ENCODE measurements around the gene ATP2A2.

The ATP2A2 gene

GRCh38 chr12:110280779-110281548 is at the start of gene ATP2A2:
Gene ATP2A2 (plus strand): TSS chr12:110281247. CDS start chr12:110281790, 543 bp downstream.
- Histone ChIP-seq H3K4me1 (ENCODE audit: insufficient read depth, low read length) (peaks cover 28% of the 10 kb centered on the region), H3K36me3 (ENCODE audit: insufficient read depth, low read length) (peaks cover 11% of the 10 kb centered on the region; the same call in 1 of the 2 replicates), H3K9me3 (ENCODE audit: control insufficient read depth, insufficient read depth, low read length) (no peaks in the 10 kb centered on the region), H3K9ac (ENCODE audit: low read depth, low read length) (peak within 1 kb of the TSS; percentile 98)

- H3K9me3 ChIP-seq (ENCODE audit: control insufficient read depth, insufficient read depth, low read length), result no peaks in the 10 kb centered on the region
- no peak overlapping the region for H3K9ac ChIP-seq (ENCODE audit: low read depth, low read length)
- H3K36me3 ChIP-seq (ENCODE audit: insufficient read depth, low read length), result no peaks in the 10 kb centered on the region
- no peaks in the 10 kb centered on the region for H3K4me1 ChIP-seq (ENCODE audit: insufficient read depth, low read length)
Measured at GRCh38 chr12:110233212-110233903, 47.7 kb upstream of the ATP2A2 start.

- Histone ChIP-seq H3K9ac (ENCODE audit: low read depth, low read length) (no peak overlapping the region), H3K36me3 (ENCODE audit: insufficient read depth, low read length) (no peaks in the 10 kb centered on the region), H3K9me3 (ENCODE audit: control insufficient read depth, insufficient read depth, low read length) (no peaks in the 10 kb centered on the region), H3K4me1 (ENCODE audit: insufficient read depth, low read length) (no peaks in the 10 kb centered on the region)
Measured at GRCh38 chr12:110234331-110234751, 46.7 kb upstream of the ATP2A2 start.

DNA sequence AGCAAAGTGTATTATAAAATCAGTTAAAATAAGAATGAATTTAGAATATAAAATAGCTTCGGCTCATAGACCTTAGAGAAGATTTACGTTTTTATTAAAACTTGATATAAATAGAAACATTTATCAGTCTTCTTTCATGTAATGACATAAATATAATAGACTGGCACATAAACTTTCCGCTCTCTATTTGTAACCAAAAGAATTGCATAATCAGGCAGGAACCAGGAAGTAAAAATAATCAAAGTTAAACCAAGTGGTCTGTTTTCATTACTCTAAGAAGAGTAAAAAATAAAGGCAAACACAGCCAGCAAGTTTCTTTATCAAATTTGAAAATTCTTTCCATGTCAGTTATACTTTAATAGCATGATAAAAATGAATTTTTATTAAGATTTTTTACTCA is 46.3 kb upstream of the ATP2A2 start:
- no peak overlapping the region for H3K9ac ChIP-seq (ENCODE audit: low read depth, low read length)
- no peaks in the 10 kb centered on the region for H3K36me3 ChIP-seq (ENCODE audit: insufficient read depth, low read length)
- no peaks in the 10 kb centered on the region for H3K4me1 ChIP-seq (ENCODE audit: insufficient read depth, low read length)

GRCh38 chr12:110235383-110235782 is 45.7 kb upstream of the ATP2A2 start:
- no peaks in the 10 kb centered on the region for H3K9me3 ChIP-seq (ENCODE audit: control insufficient read depth, insufficient read depth, low read length)
- H3K4me1 ChIP-seq (ENCODE audit: insufficient read depth, low read length), result no peaks in the 10 kb centered on the region
- no peaks in the 10 kb centered on the region for H3K36me3 ChIP-seq (ENCODE audit: insufficient read depth, low read length)
- H3K9ac ChIP-seq (ENCODE audit: low read depth, low read length), result no peak overlapping the region

More for the DNA sequence above, 46.3 kb upstream of the ATP2A2 start:
- H3K9me3 ChIP-seq (ENCODE audit: control insufficient read depth, insufficient read depth, low read length), result no peaks in the 10 kb centered on the region

GRCh38 chr12:110243227-110243626 is 37.8 kb upstream of the ATP2A2 start:
- no peaks in the 10 kb centered on the region for H3K36me3 ChIP-seq (ENCODE audit: insufficient read depth, low read length)
- H3K4me1 ChIP-seq (ENCODE audit: insufficient read depth, low read length), result peaks cover 6% of the 10 kb centered on the region; the same call in 1 of the 2 replicates
- H3K9ac ChIP-seq (ENCODE audit: low read depth, low read length), result no peak overlapping the region
- H3K9me3 ChIP-seq (ENCODE audit: control insufficient read depth, insufficient read depth, low read length), result no peaks in the 10 kb centered on the region

DNA sequence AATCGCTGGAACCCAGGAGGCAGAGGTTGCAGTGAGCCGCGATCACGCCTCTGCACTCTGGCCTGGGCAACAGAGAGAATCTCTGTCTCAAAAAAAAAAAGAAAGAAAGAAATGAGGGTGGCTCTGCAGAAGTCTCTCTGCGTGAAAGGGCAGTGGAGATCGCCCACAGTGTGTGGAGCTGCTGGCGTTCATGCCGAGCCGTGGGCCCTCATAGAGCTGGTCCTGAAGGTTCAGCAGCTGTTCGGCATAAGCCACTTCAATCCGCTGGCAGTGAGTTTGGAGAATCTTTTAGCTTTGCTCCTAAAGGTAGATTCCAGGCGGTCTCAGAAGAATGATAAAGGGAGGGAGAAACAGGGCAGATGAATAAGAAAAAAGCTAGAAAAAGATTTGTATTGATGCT is 36.7 kb upstream of the ATP2A2 start:
- H3K9ac ChIP-seq (ENCODE audit: low read depth, low read length), result no peak overlapping the region
- H3K4me1 ChIP-seq (ENCODE audit: insufficient read depth, low read length), result peaks cover 6% of the 10 kb centered on the region; the same call in 1 of the 2 replicates
- H3K36me3 ChIP-seq (ENCODE audit: insufficient read depth, low read length), result no peaks in the 10 kb centered on the region
- H3K9me3 ChIP-seq (ENCODE audit: control insufficient read depth, insufficient read depth, low read length), result no peaks in the 10 kb centered on the region

DNA sequence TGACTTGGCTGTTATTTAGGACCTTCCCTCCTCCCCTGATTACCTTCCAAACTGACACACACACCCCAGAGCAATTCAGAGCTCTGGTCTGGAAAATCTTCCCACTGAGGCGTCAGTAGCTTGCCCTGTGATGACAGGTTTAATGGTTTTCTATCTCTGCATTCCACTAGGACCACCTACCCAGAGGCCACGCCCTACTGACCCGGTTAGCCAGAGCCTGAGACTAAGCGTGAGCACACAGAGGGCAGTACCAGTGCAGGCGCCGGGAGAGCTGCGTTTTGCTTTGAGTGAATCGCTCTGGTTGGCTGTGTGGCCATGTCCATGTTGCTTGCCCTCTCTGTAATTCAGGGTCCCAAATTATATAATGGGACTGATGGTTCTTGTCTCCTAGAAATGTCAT is 36.2 kb upstream of the ATP2A2 start:
- peaks cover 6% of the 10 kb centered on the region; the same call in 1 of the 2 replicates for H3K4me1 ChIP-seq (ENCODE audit: insufficient read depth, low read length)
- no peaks in the 10 kb centered on the region for H3K9me3 ChIP-seq (ENCODE audit: control insufficient read depth, insufficient read depth, low read length)
- no peak overlapping the region for H3K9ac ChIP-seq (ENCODE audit: low read depth, low read length)
- no peaks in the 10 kb centered on the region for H3K36me3 ChIP-seq (ENCODE audit: insufficient read depth, low read length)

GRCh38 chr12:110245369-110245772 is 35.7 kb upstream of the ATP2A2 start:
- Histone ChIP-seq H3K9me3 (ENCODE audit: control insufficient read depth, insufficient read depth, low read length) (no peaks in the 10 kb centered on the region), H3K9ac (ENCODE audit: low read depth, low read length) (no peak overlapping the region), H3K4me1 (ENCODE audit: insufficient read depth, low read length) (peaks cover 6% of the 10 kb centered on the region; the same call in 1 of the 2 replicates), H3K36me3 (ENCODE audit: insufficient read depth, low read length) (no peaks in the 10 kb centered on the region)

GRCh38 chr12:110246636-110247339 is 34.3 kb upstream of the ATP2A2 start:
- no peak overlapping the region for H3K9ac ChIP-seq (ENCODE audit: low read depth, low read length)
- H3K9me3 ChIP-seq (ENCODE audit: control insufficient read depth, insufficient read depth, low read length), result no peaks in the 10 kb centered on the region
- peaks cover 6% of the 10 kb centered on the region; the same call in 1 of the 2 replicates for H3K4me1 ChIP-seq (ENCODE audit: insufficient read depth, low read length)
- no peaks in the 10 kb centered on the region for H3K36me3 ChIP-seq (ENCODE audit: insufficient read depth, low read length)

GRCh38 chr12:110247340-110248095 is 33.5 kb upstream of the ATP2A2 start:
- Histone ChIP-seq H3K9me3 (ENCODE audit: control insufficient read depth, insufficient read depth, low read length) (no peaks in the 10 kb centered on the region), H3K4me1 (ENCODE audit: insufficient read depth, low read length) (peaks cover 6% of the 10 kb centered on the region; the same call in 1 of the 2 replicates), H3K9ac (ENCODE audit: low read depth, low read length) (no peak overlapping the region), H3K36me3 (ENCODE audit: insufficient read depth, low read length) (no peaks in the 10 kb centered on the region)

- no peaks in the 10 kb centered on the region for H3K36me3 ChIP-seq (ENCODE audit: insufficient read depth, low read length)
- peaks cover 6% of the 10 kb centered on the region; the same call in 1 of the 2 replicates for H3K4me1 ChIP-seq (ENCODE audit: insufficient read depth, low read length)
- no peak overlapping the region for H3K9ac ChIP-seq (ENCODE audit: low read depth, low read length)
- H3K9me3 ChIP-seq (ENCODE audit: control insufficient read depth, insufficient read depth, low read length), result no peaks in the 10 kb centered on the region
Measured at GRCh38 chr12:110248096-110248447, 33.0 kb upstream of the ATP2A2 start.

DNA sequence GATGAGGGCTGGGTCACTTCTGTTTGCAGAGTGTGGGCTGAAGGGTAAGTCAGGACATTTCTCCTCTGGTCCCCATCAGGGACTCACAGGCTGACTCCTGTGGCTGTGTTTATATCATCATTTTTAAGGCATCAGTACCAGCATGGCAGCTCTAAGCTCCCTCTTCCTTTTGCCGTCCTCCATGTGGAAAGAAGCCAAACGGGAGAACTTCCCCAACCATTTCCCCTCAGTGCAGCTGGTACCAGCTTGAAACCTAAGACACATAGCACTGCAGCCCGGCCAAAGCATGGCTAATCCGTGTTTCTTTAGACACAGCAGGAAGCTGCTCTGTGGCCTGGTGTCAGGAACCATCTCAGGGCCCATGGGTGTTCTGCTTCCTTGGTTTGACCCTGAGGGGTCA is 31.9 kb upstream of the ATP2A2 start:
- H3K36me3 ChIP-seq (ENCODE audit: insufficient read depth, low read length), result no peaks in the 10 kb centered on the region
- no peak overlapping the region for H3K9ac ChIP-seq (ENCODE audit: low read depth, low read length)
- peaks cover 6% of the 10 kb centered on the region; the same call in 1 of the 2 replicates for H3K4me1 ChIP-seq (ENCODE audit: insufficient read depth, low read length)
- H3K9me3 ChIP-seq (ENCODE audit: control insufficient read depth, insufficient read depth, low read length), result no peaks in the 10 kb centered on the region

- Histone ChIP-seq H3K4me1 (ENCODE audit: insufficient read depth, low read length) (peaks cover under 1% of the 10 kb centered on the region; the same call in 1 of the 2 replicates), H3K9me3 (ENCODE audit: control insufficient read depth, insufficient read depth, low read length) (no peaks in the 10 kb centered on the region), H3K36me3 (ENCODE audit: insufficient read depth, low read length) (no peaks in the 10 kb centered on the region), H3K9ac (ENCODE audit: low read depth, low read length) (no peak overlapping the region)
Measured at GRCh38 chr12:110249716-110250225, 31.3 kb upstream of the ATP2A2 start.
